Measurements from ENCODE around the gene MRPL51. TPM values are rescaled to one million over a fixed set of nuclear protein-coding genes. Genes with fewer than 3 reads are reported as not detected.

The MRPL51 gene
- polyA plus RNA-seq, 1 experiment, result 53.4 TPM

GRCh38 chr12:6452245-6452943, 40.7 kb downstream of the MRPL51 start:
- peak overlapping the region; percentile 44 for H3K4me3 ChIP-seq (ENCODE audit: low read depth, low read length)
- H3K27me3 ChIP-seq (ENCODE audit: control insufficient read depth, insufficient read depth, low read length), result no peaks in the 10 kb centered on the region
- POLR2A ChIA-PET, result interaction anchor here (0.5 to 1.2 kb wide), 3 partner anchors 10 to 133 kb away, joined by 3 to 9 read pairs (median 3); partner anchors contain the start of gene VAMP1
- H3K36me3 ChIP-seq (ENCODE audit: control insufficient read depth, insufficient read depth, low read length), result peaks cover 5% of the 10 kb centered on the region
- CTCF ChIA-PET, result interaction anchor here (1.2 to 3.0 kb wide), 5 partner anchors 13 to 132 kb away, joined by 3 to 27 read pairs (median 4); no protein-coding TSS in a partner anchor
- TF ChIP-seq CTCF (IDR thresholded peaks at IDR 0.05; ENCODE audit: insufficient read depth, low read depth, low read length), result no peak
- DNase-seq (ENCODE audit: low read depth), result no peak

GRCh38 chr12:6451348-6452244, 41.5 kb downstream of the MRPL51 start, which contains the start of gene TAPBPL:
TAPBPL (plus strand) TSS chr12:6452042; CDS start chr12:6452249, 207 bp downstream.
- ChIA-PET POLR2A (interaction anchor here (0.7 kb wide), 1 partner anchor 132 kb away, joined by 3 read pairs; no protein-coding TSS in a partner anchor), CTCF (interaction anchor here (0.9 to 3.0 kb wide), 7 partner anchors 14 to 132 kb away, joined by 3 to 27 read pairs (median 4); no protein-coding TSS in a partner anchor)
- peak within 1 kb of the TSS; percentile 44 for H3K4me3 ChIP-seq (ENCODE audit: low read depth, low read length)
- DNase-seq (ENCODE audit: low read depth), result peak; percentile 70
- peaks cover 6% of the 10 kb centered on the region for H3K36me3 ChIP-seq (ENCODE audit: control insufficient read depth, insufficient read depth, low read length)
- TF ChIP-seq CTCF (IDR thresholded peaks at IDR 0.05; ENCODE audit: insufficient read depth, low read depth, low read length), result no peak
- H3K27me3 ChIP-seq (ENCODE audit: control insufficient read depth, insufficient read depth, low read length), result no peaks in the 10 kb centered on the region

- H3K27me3 ChIP-seq (ENCODE audit: control insufficient read depth, insufficient read depth, low read length), result no peaks in the 10 kb centered on the region
- H3K4me3 ChIP-seq (ENCODE audit: low read depth, low read length), result peak overlapping the region; percentile 44
- DNase-seq (ENCODE audit: low read depth), result no peak
- peaks cover 6% of the 10 kb centered on the region for H3K36me3 ChIP-seq (ENCODE audit: control insufficient read depth, insufficient read depth, low read length)
- ChIA-PET CTCF (interaction anchor here (0.9 to 3.0 kb wide), 6 partner anchors 15 to 128 kb away, joined by 3 to 27 read pairs (median 4); no protein-coding TSS in a partner anchor), POLR2A (interaction anchor here (0.5 kb wide), 1 partner anchor 83 kb away, joined by 7 read pairs; the partner anchor contains the start of gene GAPDH)
- no peak for TF ChIP-seq CTCF (IDR thresholded peaks at IDR 0.05; ENCODE audit: insufficient read depth, low read depth, low read length)
Observed at GRCh38 chr12:6450869-6451347, 42.2 kb downstream of the MRPL51 start.

- Histone ChIP-seq H3K36me3 (ENCODE audit: control insufficient read depth, insufficient read depth, low read length) (peaks cover 6% of the 10 kb centered on the region), H3K27me3 (ENCODE audit: control insufficient read depth, insufficient read depth, low read length) (no peaks in the 10 kb centered on the region), H3K4me3 (ENCODE audit: low read depth, low read length) (peak overlapping the region; percentile 44)
- ChIA-PET CTCF (interaction anchor here (1.1 to 3.0 kb wide), 3 partner anchors 15 to 127 kb away, joined by 3 to 27 read pairs (median 3); no protein-coding TSS in a partner anchor), POLR2A (interaction anchor here (0.5 kb wide), 1 partner anchor 84 kb away, joined by 7 read pairs; the partner anchor contains the start of gene GAPDH)
- no peak for DNase-seq (ENCODE audit: low read depth)
- TF ChIP-seq CTCF (IDR thresholded peaks at IDR 0.05; ENCODE audit: insufficient read depth, low read depth, low read length), result no peak
Observed at GRCh38 chr12:6450091-6450868, 42.8 kb downstream of the MRPL51 start.
